Measurements from ENCODE around the gene FNDC3A. TPM values are rescaled to one million over a fixed set of nuclear protein-coding genes. Genes with fewer than 3 reads are reported as not detected.
"Not testable (repeated sequence)": the region's sequence is repeated elsewhere in the genome, so short reads cannot be mapped to it uniquely, and the experiment has no call there.

Gene FNDC3A
- total RNA-seq, 1 donor from 2014 or later = 22.7 TPM

- Histone ChIP-seq H3K4me1 (no peaks in the 10 kb centered on the region), H3K27me3 (no peaks in the 10 kb centered on the region), H3K9me3 (peaks cover 0 to 14% of the 10 kb centered on the region in 2 donors), H3K27ac (no peak overlapping the region), H3K4me3 (no peak overlapping the region), H3K36me3 (peaks cover 4 to 57% of the 10 kb centered on the region in 2 donors)
- DNase-seq (ENCODE audit: low spot score in 2 of 2) = no peak
- intact Hi-C loops (cut with DNase I) = no loop called here
- TF ChIP-seq CTCF (IDR thresholded peaks at IDR 0.05) = no peak
Measured at GRCh38 chr13:49148405-49148804, 172.7 kb downstream of the FNDC3A start.

- DNase-seq (ENCODE audit: low spot score in 2 of 2); intact Hi-C loops (cut with DNase I); H3K27me3 ChIP-seq; H3K4me1 ChIP-seq; H3K27ac ChIP-seq; H3K9me3 ChIP-seq; H3K4me3 ChIP-seq: not testable (repeated sequence)
- H3K36me3 ChIP-seq = peaks cover 3 to 14% of the 10 kb centered on the region in 2 donors
Measured at GRCh38 chr13:49157955-49158584, 182.4 kb downstream of the FNDC3A start.

- H3K4me3 ChIP-seq; H3K27me3 ChIP-seq; H3K27ac ChIP-seq; intact Hi-C loops (cut with DNase I); H3K4me1 ChIP-seq; DNase-seq (ENCODE audit: low spot score in 2 of 2): not testable (repeated sequence)
- H3K9me3 ChIP-seq = peaks cover 7 to 26% of the 10 kb centered on the region in 2 donors
- peaks cover 16 to 42% of the 10 kb centered on the region in 2 donors for H3K36me3 ChIP-seq
Measured at GRCh38 chr13:49163162-49163561, 187.4 kb downstream of the FNDC3A start.

- H3K27ac ChIP-seq = no peak overlapping the region
- H3K36me3 ChIP-seq = peaks cover 21 to 57% of the 10 kb centered on the region in 2 donors
- no peak overlapping the region for H3K4me3 ChIP-seq
- no peaks in the 10 kb centered on the region for H3K27me3 ChIP-seq
- H3K9me3 ChIP-seq = peaks cover 7 to 26% of the 10 kb centered on the region in 2 donors
- DNase-seq (ENCODE audit: low spot score in 2 of 2) = no peak
- no peak for TF ChIP-seq CTCF (IDR thresholded peaks at IDR 0.05)
- H3K4me1 ChIP-seq = no peaks in the 10 kb centered on the region
- intact Hi-C loops (cut with DNase I) = no loop called here
Measured at GRCh38 chr13:49164712-49165111, 189.0 kb downstream of the FNDC3A start.

GRCh38 chr13:49165798-49166752 lies 190.4 kb downstream of the FNDC3A start:
- Histone ChIP-seq H3K4me1 (no peaks in the 10 kb centered on the region), H3K27me3 (no peaks in the 10 kb centered on the region), H3K9me3 (peaks cover 7 to 26% of the 10 kb centered on the region in 2 donors), H3K36me3 (peaks cover 23 to 59% of the 10 kb centered on the region in 2 donors), H3K4me3 (no peak overlapping the region), H3K27ac (no peak overlapping the region)
- DNase-seq (ENCODE audit: low spot score in 2 of 2) = no peak
- TF ChIP-seq CTCF (IDR thresholded peaks at IDR 0.05) = no peak
- intact Hi-C loops (cut with DNase I) = no loop called here

GRCh38 chr13:49171359-49171758 lies 195.6 kb downstream of the FNDC3A start:
- TF ChIP-seq CTCF (IDR thresholded peaks at IDR 0.05) = no peak
- Histone ChIP-seq H3K9me3 (no peaks in the 10 kb centered on the region), H3K4me1 (no peaks in the 10 kb centered on the region), H3K4me3 (no peak overlapping the region), H3K36me3 (peaks cover 12 to 38% of the 10 kb centered on the region in 2 donors), H3K27me3 (no peaks in the 10 kb centered on the region), H3K27ac (no peak overlapping the region)
- intact Hi-C loops (cut with DNase I) = no loop called here
- no peak for DNase-seq (ENCODE audit: low spot score in 2 of 2)
